ENCODE data around the gene SLC22A16.

The SLC22A16 gene

DNA sequence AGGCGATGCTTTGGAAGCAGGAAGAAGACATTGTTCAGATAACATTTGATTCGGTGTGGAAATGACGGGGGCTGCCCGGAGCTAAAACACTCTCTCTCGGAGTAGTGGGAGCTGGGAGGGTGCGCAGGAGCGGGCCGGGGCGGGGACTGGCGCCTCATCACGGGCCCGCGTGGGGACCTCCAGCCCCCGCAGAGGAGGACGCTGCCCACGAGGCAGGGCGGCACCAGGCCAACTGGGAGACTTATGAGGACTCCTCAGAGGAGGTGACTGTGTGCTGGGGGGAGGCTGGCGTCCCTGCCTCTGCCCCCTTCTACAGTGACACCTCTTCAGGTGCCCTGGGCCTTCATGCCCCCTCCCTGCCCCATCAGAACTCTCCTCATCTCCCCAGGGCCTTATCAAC, 76.2 kb downstream of the SLC22A16 start:
- H2AFZ ChIP-seq (ENCODE audit: low read depth, low read length, severe bottlenecking): no peak overlapping the region
- H3F3A ChIP-seq (ENCODE audit: insufficient read depth): no peaks in the 10 kb centered on the region
- no peaks in the 10 kb centered on the region for H3K79me2 ChIP-seq (ENCODE audit: insufficient read depth, low read length)
- no peaks in the 10 kb centered on the region for H3K36me3 ChIP-seq (ENCODE audit: low read length)
- no peak overlapping the region for H3K27ac ChIP-seq (ENCODE audit: low read depth, low read length)
- H3K9me3 ChIP-seq (ENCODE audit: insufficient read depth, low read length): no peaks in the 10 kb centered on the region
- no peaks in the 10 kb centered on the region for H3K27me3 ChIP-seq (ENCODE audit: low read length)
- H3K9ac ChIP-seq (ENCODE audit: low read length): no peak overlapping the region
- no peak overlapping the region for H3K4me2 ChIP-seq (ENCODE audit: low read depth, low read length, poor library complexity, severe bottlenecking)
- H3K4me3 ChIP-seq (ENCODE audit: insufficient read depth, low read length, poor library complexity, severe bottlenecking): no peak overlapping the region
- no peaks in the 10 kb centered on the region for H4K20me1 ChIP-seq (ENCODE audit: low read depth, low read length)
- TF ChIP-seq, protein P1, sequence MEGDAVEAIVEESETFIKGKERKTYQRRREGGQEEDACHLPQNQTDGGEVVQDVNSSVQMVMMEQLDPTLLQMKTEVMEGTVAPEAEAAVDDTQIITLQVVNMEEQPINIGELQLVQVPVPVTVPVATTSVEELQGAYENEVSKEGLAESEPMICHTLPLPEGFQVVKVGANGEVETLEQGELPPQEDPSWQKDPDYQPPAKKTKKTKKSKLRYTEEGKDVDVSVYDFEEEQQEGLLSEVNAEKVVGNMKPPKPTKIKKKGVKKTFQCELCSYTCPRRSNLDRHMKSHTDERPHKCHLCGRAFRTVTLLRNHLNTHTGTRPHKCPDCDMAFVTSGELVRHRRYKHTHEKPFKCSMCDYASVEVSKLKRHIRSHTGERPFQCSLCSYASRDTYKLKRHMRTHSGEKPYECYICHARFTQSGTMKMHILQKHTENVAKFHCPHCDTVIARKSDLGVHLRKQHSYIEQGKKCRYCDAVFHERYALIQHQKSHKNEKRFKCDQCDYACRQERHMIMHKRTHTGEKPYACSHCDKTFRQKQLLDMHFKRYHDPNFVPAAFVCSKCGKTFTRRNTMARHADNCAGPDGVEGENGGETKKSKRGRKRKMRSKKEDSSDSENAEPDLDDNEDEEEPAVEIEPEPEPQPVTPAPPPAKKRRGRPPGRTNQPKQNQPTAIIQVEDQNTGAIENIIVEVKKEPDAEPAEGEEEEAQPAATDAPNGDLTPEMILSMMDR (IDR thresholded peaks at IDR 0.05; ENCODE audit: insufficient read depth, low read length, poor library complexity, severe bottlenecking): no peak
- no peak for TF ChIP-seq EZH2phosphoT487 (conservative IDR thresholded peaks at IDR 0.05; ENCODE audit: low read length)
- no peaks in the 10 kb centered on the region for H3K9me2 ChIP-seq (replicated peaks; ENCODE audit: insufficient read depth, low read length)

DNA sequence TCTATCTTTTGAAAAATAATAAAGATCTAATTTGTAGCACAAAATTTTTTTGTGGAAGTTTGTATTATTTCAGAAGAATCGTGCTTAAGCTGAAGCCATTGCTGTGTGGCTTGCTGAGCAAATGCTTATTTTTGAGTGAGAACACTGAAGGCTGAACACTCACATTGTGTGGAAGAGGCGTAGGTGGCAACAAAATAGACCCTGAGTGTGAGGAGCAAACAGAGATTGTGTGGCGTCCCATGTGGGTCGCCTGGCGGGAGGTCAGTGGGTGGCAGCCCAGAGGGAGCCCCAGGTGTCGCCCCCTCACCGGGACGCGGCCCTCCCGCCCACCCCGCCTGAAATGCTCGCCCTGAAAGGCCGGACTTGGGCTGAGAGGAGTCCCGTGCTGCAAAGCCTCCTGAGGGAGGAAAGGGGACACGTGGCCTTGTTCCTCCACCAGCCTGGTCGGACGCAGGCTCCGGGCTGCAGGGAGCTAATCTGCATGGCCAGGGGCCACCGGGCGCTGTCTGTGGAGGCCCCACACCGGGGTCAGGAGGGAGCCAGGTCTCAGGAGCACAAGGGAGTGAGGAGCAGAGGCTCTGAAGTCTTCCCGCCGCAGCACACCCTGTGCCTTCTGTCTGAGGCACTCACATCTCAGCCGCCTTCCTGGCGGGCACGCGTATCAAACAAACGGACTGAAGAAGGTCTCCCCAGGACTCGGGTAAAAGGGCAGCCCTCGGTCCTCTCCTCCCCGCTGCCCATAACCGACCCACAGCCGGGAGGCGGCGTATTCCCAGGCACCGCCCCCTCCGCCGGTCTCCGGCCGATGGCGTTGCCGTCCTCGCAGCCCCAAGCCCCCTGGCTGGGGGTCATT, 77.0 kb downstream of the SLC22A16 start:
- Histone ChIP-seq H3K9ac (ENCODE audit: low read length) (no peak overlapping the region), H3K9me2 (replicated peaks; ENCODE audit: insufficient read depth, low read length) (no peaks in the 10 kb centered on the region)
- no peak for TF ChIP-seq EZH2phosphoT487 (conservative IDR thresholded peaks at IDR 0.05; ENCODE audit: low read length)
- TF ChIP-seq, protein P1 (IDR thresholded peaks at IDR 0.05; ENCODE audit: insufficient read depth, low read length, poor library complexity, severe bottlenecking): no peak

DNA sequence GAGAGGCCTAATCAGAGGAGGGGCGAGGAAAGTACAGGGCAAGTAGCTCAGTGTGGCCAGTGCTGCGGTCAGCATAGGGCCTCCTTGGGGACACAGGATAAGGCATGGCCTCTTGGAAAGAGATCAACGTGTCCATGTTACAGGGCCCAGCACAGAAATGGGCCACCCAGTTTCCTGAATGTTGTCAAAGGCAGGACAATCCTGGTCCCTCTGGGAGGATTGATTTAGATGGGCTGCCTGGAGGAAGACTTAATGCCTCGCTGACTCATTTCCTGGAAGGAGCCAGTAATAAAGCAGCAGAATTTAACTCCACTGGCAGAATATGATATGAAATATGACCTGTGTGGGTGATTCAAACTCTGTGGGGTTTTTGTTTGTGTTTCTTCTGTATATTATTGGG, 77.6 kb downstream of the SLC22A16 start:
- no peaks in the 10 kb centered on the region for H4K20me1 ChIP-seq (ENCODE audit: low read depth, low read length)
- no peak overlapping the region for H2AFZ ChIP-seq (ENCODE audit: low read depth, low read length, severe bottlenecking)
- H3K4me3 ChIP-seq (ENCODE audit: insufficient read depth, low read length, poor library complexity, severe bottlenecking): no peak overlapping the region
- no peaks in the 10 kb centered on the region for H3K27me3 ChIP-seq (ENCODE audit: low read length)
- H3K9me3 ChIP-seq (ENCODE audit: insufficient read depth, low read length): no peaks in the 10 kb centered on the region
- H3K4me2 ChIP-seq (ENCODE audit: low read depth, low read length, poor library complexity, severe bottlenecking): no peak overlapping the region
- H3K79me2 ChIP-seq (ENCODE audit: insufficient read depth, low read length): no peaks in the 10 kb centered on the region
- H3K9me2 ChIP-seq (replicated peaks; ENCODE audit: insufficient read depth, low read length): no peaks in the 10 kb centered on the region
- H3F3A ChIP-seq (ENCODE audit: insufficient read depth): no peaks in the 10 kb centered on the region
- H3K9ac ChIP-seq (ENCODE audit: low read length): no peak overlapping the region
- no peaks in the 10 kb centered on the region for H3K36me3 ChIP-seq (ENCODE audit: low read length)
- no peak overlapping the region for H3K27ac ChIP-seq (ENCODE audit: low read depth, low read length)
- no peak for TF ChIP-seq EZH2phosphoT487 (conservative IDR thresholded peaks at IDR 0.05; ENCODE audit: low read length)
- TF ChIP-seq, protein P1 (IDR thresholded peaks at IDR 0.05; ENCODE audit: insufficient read depth, low read length, poor library complexity, severe bottlenecking): no peak

More for the DNA sequence above, 77.0 kb downstream of the SLC22A16 start:
- H3K4me2 ChIP-seq (ENCODE audit: low read depth, low read length, poor library complexity, severe bottlenecking): no peak overlapping the region
- no peak overlapping the region for H2AFZ ChIP-seq (ENCODE audit: low read depth, low read length, severe bottlenecking)
- H3K27me3 ChIP-seq (ENCODE audit: low read length): no peaks in the 10 kb centered on the region
- H3K27ac ChIP-seq (ENCODE audit: low read depth, low read length): no peak overlapping the region
- no peaks in the 10 kb centered on the region for H4K20me1 ChIP-seq (ENCODE audit: low read depth, low read length)
- no peaks in the 10 kb centered on the region for H3F3A ChIP-seq (ENCODE audit: insufficient read depth)
- H3K79me2 ChIP-seq (ENCODE audit: insufficient read depth, low read length): no peaks in the 10 kb centered on the region
- no peaks in the 10 kb centered on the region for H3K36me3 ChIP-seq (ENCODE audit: low read length)
- H3K9me3 ChIP-seq (ENCODE audit: insufficient read depth, low read length): no peaks in the 10 kb centered on the region
- no peak overlapping the region for H3K4me3 ChIP-seq (ENCODE audit: insufficient read depth, low read length, poor library complexity, severe bottlenecking)

All from SU-DHL-6 (cell line).